Duodenal mucosa (tissue), 2 donors: ENCODE results near the gene POLR3B.

ENCODE experiments used
- H3K27ac ChIP-seq: one replicate; pipeline ENCODE4 v1.7.0; 2013; ENCODE audit warnings: low read depth, low read length
- H3K27me3 ChIP-seq, 2 donors: one replicate each; pipeline ENCODE4 v1.7.0; 2013; ENCODE audit warnings: low read length in 2 of 2, control low read depth in 1 of 2; ENCODE audit not compliant: insufficient read depth in 2 of 2, control insufficient read depth in 1 of 2
- H3K36me3 ChIP-seq, 2 donors: one replicate each; pipeline ENCODE4 v1.7.0; 2013; ENCODE audit warnings: low read length in 2 of 2, control low read depth in 1 of 2; ENCODE audit not compliant: insufficient read depth in 2 of 2, control insufficient read depth in 1 of 2
- H3K4me1 ChIP-seq, 2 donors: one replicate each; pipeline ENCODE4 v1.7.0; 2013; ENCODE audit warnings: low read length in 2 of 2, control low read depth in 1 of 2; ENCODE audit not compliant: insufficient read depth in 2 of 2, control insufficient read depth in 1 of 2
- H3K4me3 ChIP-seq, 2 donors: one replicate each; pipeline ENCODE4 v1.7.0; 2013; ENCODE audit warnings: low read length in 2 of 2, low read depth in 1 of 2
- H3K9ac ChIP-seq, 2 donors: one replicate each; pipeline ENCODE4 v1.7.0; 2013; ENCODE audit warnings: low read length in 2 of 2, low read depth in 1 of 2
- H3K9me3 ChIP-seq, 2 donors: one replicate each; pipeline ENCODE4 v1.7.0; 2013; ENCODE audit warnings: low read length in 2 of 2, control low read depth in 1 of 2; ENCODE audit not compliant: control insufficient read depth in 1 of 2

The POLR3B gene

DNA sequence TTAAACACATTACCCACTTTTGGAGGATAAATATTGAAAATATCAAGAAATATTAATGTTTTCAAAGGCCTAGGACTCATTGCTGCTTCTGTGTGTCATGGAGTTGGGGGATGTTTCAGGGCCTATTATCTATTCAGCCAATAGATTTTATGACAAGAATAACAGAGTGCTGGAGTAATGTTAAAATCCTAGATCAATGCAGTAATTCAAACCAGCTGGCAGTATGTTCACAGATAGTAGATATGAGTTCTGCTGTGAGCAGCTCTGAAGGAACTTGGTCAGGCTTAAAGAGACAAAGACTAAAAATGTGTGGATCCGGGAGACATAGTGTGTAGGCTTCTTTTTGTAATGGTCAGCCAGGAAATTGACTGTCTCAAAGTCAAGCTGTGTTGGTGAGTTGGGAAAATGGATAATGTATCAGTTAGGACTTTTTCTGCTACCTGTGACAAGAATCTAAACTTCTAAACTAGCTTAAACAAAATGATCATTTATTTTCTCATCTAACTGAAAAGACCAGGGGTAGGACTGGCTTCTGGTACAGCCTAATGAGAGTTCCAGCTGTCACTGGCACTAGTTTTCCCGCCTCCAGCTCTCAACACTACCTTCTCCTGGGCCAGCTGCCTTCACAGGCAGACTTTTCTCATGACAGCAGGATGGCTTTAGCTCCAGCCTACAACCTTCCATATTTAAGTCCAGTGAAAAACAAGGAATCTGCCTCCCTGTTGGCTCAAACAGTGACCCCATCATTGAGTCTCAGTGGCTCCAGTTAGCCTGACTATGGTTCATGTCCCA, 16.3 kb upstream of the POLR3B start:
- H3K9ac ChIP-seq = no peak overlapping the region
- H3K27ac ChIP-seq = no peak overlapping the region

DNA sequence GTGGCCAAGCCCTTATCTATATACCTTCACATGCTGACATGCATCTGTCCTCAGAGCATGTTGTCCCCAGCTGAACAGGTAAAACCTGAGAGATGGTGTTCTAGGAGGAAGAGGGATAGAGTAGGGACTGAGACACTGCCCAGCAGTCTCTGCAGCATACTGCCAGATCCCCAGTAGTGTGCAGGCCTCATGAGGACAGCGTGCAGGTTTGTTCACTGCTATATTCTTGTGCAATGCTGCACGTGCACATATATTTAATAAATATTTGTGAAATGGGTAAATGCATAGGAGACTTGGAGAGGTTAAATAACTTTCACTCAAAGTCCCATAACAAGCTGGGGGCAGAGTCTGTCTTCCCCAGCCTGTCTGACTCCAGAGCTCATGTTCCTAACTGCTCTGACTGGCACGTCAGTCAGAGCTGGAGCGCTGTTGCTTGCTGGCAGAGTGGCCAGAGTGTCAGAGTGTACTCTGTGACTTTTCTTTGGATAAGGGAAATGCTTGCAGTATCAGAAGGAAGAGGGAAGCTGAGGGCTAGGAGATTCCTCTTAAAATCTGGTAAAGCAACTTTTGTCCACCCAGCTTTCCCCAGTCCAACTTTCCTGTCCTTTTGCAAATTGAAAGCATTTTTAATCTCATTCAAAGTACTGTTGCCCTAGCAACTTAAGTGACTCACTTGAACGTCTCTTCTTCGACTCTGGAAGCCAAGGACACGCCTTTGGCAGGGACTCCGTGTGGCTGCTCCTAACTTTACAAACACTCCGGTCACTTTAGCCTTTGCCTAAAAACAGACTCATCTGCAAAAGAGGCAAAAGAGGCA, 14.9 kb upstream of the POLR3B start:
- Histone ChIP-seq H3K9me3 (no peaks in the 10 kb centered on the region), H3K4me1 (peaks cover 13 to 15% of the 10 kb centered on the region in 2 donors), H3K9ac (no peak overlapping the region), H3K27me3 (no peaks in the 10 kb centered on the region), H3K27ac (no peak overlapping the region), H3K4me3 (peak overlapping the region; percentile 37 to 38), H3K36me3 (peaks cover 0 to 5% of the 10 kb centered on the region in 2 donors)

More for the DNA sequence above, 16.3 kb upstream of the POLR3B start:
- Histone ChIP-seq H3K36me3 (peaks cover 0 to 1% of the 10 kb centered on the region in 2 donors), H3K9me3 (no peaks in the 10 kb centered on the region), H3K27me3 (no peaks in the 10 kb centered on the region), H3K4me1 (peaks cover 13 to 15% of the 10 kb centered on the region in 2 donors), H3K4me3 (no peak overlapping the region)

DNA sequence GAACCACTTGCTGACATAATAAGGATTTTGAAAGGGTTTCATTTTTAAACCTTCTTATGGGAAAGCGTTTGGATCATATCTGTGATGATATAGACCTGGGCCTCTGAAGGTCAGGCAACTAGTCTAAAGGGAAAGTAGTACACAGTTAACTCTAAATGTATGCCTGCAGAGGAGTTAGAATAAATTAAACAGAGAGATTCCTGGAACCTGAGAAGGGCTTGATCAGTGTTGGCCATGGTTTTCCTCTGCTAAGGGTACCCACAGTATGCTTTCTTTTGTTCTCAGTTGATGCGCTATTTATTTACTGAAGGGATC, 14.4 kb upstream of the POLR3B start:
- no peak overlapping the region for H3K9ac ChIP-seq
- peaks cover 13 to 15% of the 10 kb centered on the region in 2 donors for H3K4me1 ChIP-seq
- H3K9me3 ChIP-seq = no peaks in the 10 kb centered on the region
- no peak overlapping the region for H3K27ac ChIP-seq
- peaks cover 0 to 5% of the 10 kb centered on the region in 2 donors for H3K36me3 ChIP-seq
- H3K4me3 ChIP-seq = peak overlapping the region in 1 of 2 donors; percentile 37
- H3K27me3 ChIP-seq = no peaks in the 10 kb centered on the region

DNA sequence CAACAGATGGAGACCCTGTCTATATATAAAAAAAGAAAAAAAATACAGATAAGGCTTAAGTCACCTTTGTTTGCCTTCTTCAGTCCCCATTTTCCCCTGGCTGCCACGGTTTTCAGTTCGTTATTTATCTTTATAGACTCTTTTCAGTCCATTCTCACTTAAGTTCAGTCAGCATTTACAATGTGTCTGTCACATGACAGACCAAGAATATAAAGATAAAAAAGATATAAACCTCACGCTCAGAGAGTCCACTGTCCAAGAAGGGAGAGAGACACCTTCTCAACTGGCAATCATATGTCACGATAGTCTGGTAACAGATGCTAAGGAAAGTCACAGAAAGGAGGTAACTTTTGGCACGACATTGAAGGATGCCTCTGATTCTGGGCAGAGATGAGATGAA, 13.4 kb upstream of the POLR3B start:
- Histone ChIP-seq H3K4me1 (peaks cover 13 to 15% of the 10 kb centered on the region in 2 donors), H3K9ac (no peak overlapping the region), H3K9me3 (no peaks in the 10 kb centered on the region), H3K27me3 (no peaks in the 10 kb centered on the region), H3K36me3 (peaks cover 0 to 5% of the 10 kb centered on the region in 2 donors), H3K27ac (no peak overlapping the region), H3K4me3 (no peak overlapping the region)

DNA sequence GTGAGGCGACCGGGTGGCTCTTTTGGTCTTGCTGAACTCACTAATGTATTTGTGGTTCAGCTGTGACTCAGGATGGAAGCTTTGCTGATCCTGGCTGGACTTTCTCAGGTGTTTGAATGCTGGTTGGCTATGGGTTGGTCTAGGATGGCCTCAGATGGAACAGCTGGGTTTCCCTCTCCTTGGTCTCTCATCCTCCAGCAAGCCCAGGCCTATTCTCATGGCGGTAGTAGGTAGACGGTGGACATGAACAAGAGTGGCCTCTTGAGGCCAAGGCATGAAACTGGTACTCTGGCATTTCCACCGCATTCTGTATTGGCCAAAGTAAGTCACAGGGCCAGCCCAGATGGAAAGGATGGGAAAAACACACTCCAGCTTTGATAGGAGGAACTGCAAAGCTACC, 11.8 kb upstream of the POLR3B start:
- Histone ChIP-seq H3K9me3 (no peaks in the 10 kb centered on the region), H3K4me3 (no peak overlapping the region), H3K27me3 (no peaks in the 10 kb centered on the region), H3K36me3 (peaks cover 0 to 5% of the 10 kb centered on the region in 2 donors), H3K9ac (no peak overlapping the region), H3K4me1 (peaks cover 13 to 15% of the 10 kb centered on the region in 2 donors), H3K27ac (no peak overlapping the region)

DNA sequence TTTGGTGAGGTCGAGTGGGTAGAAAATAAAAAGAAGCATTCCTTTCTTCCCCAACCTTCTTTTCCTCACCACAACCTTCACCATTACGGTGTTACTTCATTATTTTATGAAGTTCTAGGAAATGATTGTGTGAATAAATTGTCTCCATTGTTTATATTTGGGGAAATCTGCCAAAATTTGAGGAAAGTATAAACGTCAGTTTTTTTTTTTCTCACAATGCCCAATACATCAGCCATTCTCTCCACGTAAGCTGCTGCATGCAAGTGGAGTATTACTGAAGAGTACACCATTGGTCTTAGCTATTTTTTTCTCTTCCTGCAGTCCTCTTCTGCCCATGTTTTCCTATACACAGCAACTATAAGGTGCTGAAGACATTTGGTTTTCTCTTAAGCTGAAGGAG, 9.1 kb upstream of the POLR3B start:
- H3K4me3 ChIP-seq = no peak overlapping the region
- H3K9ac ChIP-seq = no peak overlapping the region
- no peaks in the 10 kb centered on the region for H3K4me1 ChIP-seq
- H3K27ac ChIP-seq = no peak overlapping the region
- H3K36me3 ChIP-seq = peaks cover 0 to 5% of the 10 kb centered on the region in 2 donors
- no peaks in the 10 kb centered on the region for H3K27me3 ChIP-seq
- no peaks in the 10 kb centered on the region for H3K9me3 ChIP-seq

DNA sequence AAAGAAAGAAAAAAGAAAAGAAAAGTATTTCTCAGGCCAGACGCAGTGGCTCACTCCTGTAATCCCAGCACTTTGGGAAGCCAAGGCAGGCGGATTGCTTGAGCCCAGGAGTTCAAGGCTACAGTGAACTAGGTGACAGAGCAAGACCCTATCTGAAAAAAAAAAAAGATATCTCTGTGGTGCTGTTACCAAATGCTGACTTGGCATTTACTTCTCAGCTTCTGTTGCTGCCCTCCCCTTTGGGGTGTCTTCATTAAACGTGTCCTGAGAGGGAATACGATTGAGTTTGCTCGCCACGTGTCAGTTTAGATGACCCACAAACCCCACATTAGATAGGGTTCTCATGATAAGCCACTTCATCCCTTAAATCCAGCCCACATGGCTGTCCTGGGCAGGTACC, 4.4 kb upstream of the POLR3B start:
- H3K9me3 ChIP-seq = no peaks in the 10 kb centered on the region
- H3K27ac ChIP-seq = no peak overlapping the region
- no peak overlapping the region for H3K4me3 ChIP-seq
- H3K4me1 ChIP-seq = peaks cover 4 to 7% of the 10 kb centered on the region in 2 donors
- no peaks in the 10 kb centered on the region for H3K36me3 ChIP-seq
- H3K27me3 ChIP-seq = no peaks in the 10 kb centered on the region
- no peak overlapping the region for H3K9ac ChIP-seq

DNA sequence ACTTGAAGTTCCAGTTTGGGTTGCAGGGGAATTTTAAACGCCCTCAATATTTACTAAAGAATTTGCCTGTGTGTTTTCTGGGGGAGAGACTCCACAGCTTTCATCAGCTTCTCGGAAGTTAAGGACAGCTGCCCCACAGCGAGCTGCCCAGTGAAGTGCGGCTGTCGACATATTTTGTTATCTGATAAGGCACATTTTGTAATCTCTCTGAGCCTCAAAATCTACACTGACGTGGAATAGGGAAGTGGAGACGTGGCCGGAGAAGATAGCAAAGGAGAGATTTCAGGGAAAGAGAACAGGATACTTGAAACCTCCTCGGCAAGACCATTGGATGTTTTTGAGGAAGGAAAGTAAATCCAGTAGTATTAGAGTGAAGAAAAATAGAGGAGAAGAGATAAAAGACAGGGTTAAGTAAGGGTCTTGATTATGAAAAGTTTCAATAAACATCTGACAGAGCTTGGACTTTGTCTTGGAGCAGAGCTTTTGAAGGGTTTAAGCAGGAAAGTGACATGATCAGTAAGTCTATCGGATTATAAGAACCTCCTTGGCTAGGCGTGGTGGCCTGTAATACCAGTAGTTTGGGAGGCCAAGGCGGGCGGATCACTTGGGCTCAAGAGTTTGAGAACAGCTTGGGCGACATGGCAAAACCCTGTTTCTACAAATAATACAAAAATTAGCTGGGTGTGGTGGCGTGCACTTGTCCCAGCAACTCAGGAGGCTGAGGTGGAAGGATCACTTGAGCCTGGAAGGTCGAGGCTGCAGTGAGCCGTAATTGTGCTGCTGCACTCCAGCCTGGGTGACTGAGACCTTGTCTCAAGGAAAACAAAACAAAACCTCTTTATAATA, 1.1 kb downstream of the POLR3B start:
- peaks cover 0 to 2% of the 10 kb centered on the region in 2 donors for H3K36me3 ChIP-seq
- H3K27me3 ChIP-seq = no peaks in the 10 kb centered on the region
- H3K9me3 ChIP-seq = no peaks in the 10 kb centered on the region
- peak overlapping the region; percentile 90 to 95 for H3K4me3 ChIP-seq
- peak overlapping the region; percentile 67 to 94 for H3K9ac ChIP-seq
- H3K4me1 ChIP-seq = peaks cover 17 to 19% of the 10 kb centered on the region in 2 donors
- peak overlapping the region; percentile 53 for H3K27ac ChIP-seq

DNA sequence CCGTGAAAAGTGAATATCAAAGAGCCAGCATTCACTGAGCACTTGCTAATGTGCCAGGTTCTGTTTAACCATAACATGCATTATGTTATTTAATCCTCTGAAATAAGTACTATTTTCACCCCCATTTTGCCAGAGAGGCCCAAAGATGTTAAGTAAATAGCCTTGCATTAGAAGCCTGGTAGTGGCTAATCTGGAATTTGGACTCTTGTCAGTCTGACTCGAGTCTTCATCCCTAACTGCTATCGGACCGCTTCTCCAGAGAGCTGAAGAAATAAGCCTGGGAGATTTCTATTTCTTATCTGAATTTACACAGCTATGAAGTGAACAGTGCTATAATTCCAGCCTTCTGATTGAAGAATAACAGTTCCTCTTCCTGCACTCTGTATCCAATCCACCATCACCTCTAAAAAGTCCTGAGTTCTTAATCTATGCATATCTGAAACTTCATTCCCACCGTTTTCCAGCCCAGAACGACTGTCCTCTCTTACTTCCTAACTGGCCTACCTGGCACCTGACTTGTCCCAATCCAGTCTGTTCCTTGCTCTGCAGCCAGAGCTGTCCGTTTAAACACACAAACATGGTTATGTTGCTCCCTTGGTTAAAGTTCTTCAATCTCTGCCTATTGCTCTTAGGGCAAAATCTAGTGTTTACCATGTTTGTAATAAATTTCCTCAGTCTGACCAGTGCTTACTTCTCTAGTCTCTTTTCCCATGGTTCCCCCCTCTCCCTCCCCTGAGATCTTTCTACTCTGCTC, 2.3 kb downstream of the POLR3B start:
- Histone ChIP-seq H3K27ac (no peak overlapping the region), H3K36me3 (peaks cover 0 to 2% of the 10 kb centered on the region in 2 donors), H3K4me1 (peaks cover 17 to 19% of the 10 kb centered on the region in 2 donors), H3K4me3 (no peak overlapping the region), H3K9ac (no peak overlapping the region), H3K27me3 (no peaks in the 10 kb centered on the region), H3K9me3 (no peaks in the 10 kb centered on the region)
